SU-DHL-6 (cell line): ENCODE results near the gene MPO.

ENCODE experiments used
- H2AFZ ChIP-seq: fragments of 200-600 bp; sonication (generic); 2 replicates; pipeline ENCODE4 v1.6.1; 2014; ENCODE audit warnings: low read depth, mild to moderate bottlenecking, moderate library complexity, mixed read lengths, antibody characterized with exemption, low read length; ENCODE audit not compliant: severe bottlenecking
- H3F3A ChIP-seq: fragments of 200-600 bp; shearing (Covaris generic); 2 replicates; pipeline ENCODE4 v1.6.0; 2016; ENCODE audit warnings: antibody characterized with exemption, mild to moderate bottlenecking; ENCODE audit not compliant: insufficient read depth
- H3K27ac ChIP-seq: fragments of 200-600 bp; sonication (generic); 2 replicates; pipeline ENCODE4 v1.5.1; 2016; ENCODE audit warnings: low read depth, mild to moderate bottlenecking, low read length, moderate library complexity, mixed read lengths
- H3K27me3 ChIP-seq: fragments of 200-600 bp; sonication (generic), shearing (Covaris generic); 2 replicates; pipeline ENCODE4 v1.6.0; 2014; ENCODE audit warnings: mild to moderate bottlenecking, low read length
- H3K36me3 ChIP-seq: fragments of 200-600 bp; sonication (generic); 2 replicates; pipeline ENCODE4 v1.6.1; 2014; ENCODE audit warnings: mild to moderate bottlenecking, low read length, mixed read lengths
- H3K4me2 ChIP-seq: fragments of 300-600, 200-600 bp; shearing (Covaris generic), sonication (generic); 2 replicates; pipeline ENCODE4 v1.6.0; 2014; ENCODE audit warnings: low read length, low read depth, mild to moderate bottlenecking; ENCODE audit not compliant: poor library complexity, severe bottlenecking
- H3K4me3 ChIP-seq: fragments of 200-600 bp; sonication (generic); 2 replicates; pipeline ENCODE4 v1.5.1; 2014; ENCODE audit warnings: antibody characterized with exemption, low read length, mild to moderate bottlenecking, mixed read lengths; ENCODE audit not compliant: insufficient read depth, poor library complexity, severe bottlenecking
- H3K79me2 ChIP-seq: fragments of 200-600 bp; sonication (generic); 2 replicates; pipeline ENCODE4 v1.6.1; 2014; ENCODE audit warnings: mild to moderate bottlenecking, low read length, moderate library complexity; ENCODE audit not compliant: insufficient read depth
- H3K9ac ChIP-seq: fragments of 200-600 bp; sonication (generic); 2 replicates; pipeline ENCODE4 v1.7.0; 2014; ENCODE audit warnings: mild to moderate bottlenecking, low read length
- H3K9me2 ChIP-seq: fragments of 200-600 bp; sonication (generic); replicated peaks from 2 replicates; pipeline ENCODE4 v1.6.1; 2014; ENCODE audit warnings: low read length; ENCODE audit not compliant: insufficient read depth
- H3K9me3 ChIP-seq: fragments of 200-600 bp; sonication (generic); 2 replicates; pipeline ENCODE4 v1.6.1; 2014; ENCODE audit warnings: low read length, mixed read lengths; ENCODE audit not compliant: insufficient read depth
- H4K20me1 ChIP-seq: fragments of 200-600 bp; sonication (generic); 2 replicates; pipeline ENCODE4 v1.6.1; 2014; ENCODE audit warnings: low read depth, mild to moderate bottlenecking, antibody characterized with exemption, low read length, moderate library complexity, mixed read lengths
- EZH2phosphoT487 ChIP-seq: fragments of 200-600 bp; sonication (generic), shearing (Covaris generic); conservative IDR thresholded peaks from 2 replicates; pipeline ENCODE4 v1.6.1; 2018; ENCODE audit warnings: mild to moderate bottlenecking, antibody characterized with exemption, low read length, moderate library complexity, mixed read lengths
- TF ChIP-seq, protein P1 (sequence below): fragments of 200-600 bp; sonication (generic); IDR thresholded peaks from one replicate; pipeline ENCODE4 v1.5.1; 2017; ENCODE audit warnings: antibody characterized with exemption, mild to moderate bottlenecking, low read length, moderate library complexity; ENCODE audit not compliant: insufficient read depth, poor library complexity, severe bottlenecking

The MPO gene

DNA sequence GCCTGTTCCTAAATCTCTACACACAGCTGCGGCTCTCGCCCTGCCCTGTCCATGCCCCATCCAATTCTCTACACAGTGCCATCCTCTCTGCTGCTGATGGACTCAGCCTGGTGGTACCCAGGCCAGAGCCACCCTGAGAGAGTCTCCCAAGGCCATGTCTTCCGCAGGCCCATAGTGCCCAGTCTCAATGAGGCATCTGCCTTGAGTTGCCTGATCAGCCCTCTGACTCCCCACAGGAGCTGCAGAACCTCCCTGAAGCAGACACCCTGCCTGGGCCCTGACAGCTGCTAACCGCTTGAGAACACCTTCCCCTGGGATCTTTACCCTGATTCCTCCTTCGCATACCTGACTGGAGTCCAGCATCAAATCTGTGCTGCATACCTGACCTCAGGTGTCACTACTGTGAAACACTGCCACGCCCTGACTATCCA is 34.6 kb upstream of the MPO start:
- Histone ChIP-seq H3F3A (no peaks in the 10 kb centered on the region), H3K9me3 (no peaks in the 10 kb centered on the region), H2AFZ (no peak overlapping the region), H3K4me2 (no peak overlapping the region), H3K9me2 (no peaks in the 10 kb centered on the region), H3K4me3 (no peak overlapping the region), H4K20me1 (no peaks in the 10 kb centered on the region), H3K27ac (no peak overlapping the region), H3K36me3 (no peaks in the 10 kb centered on the region), H3K79me2 (no peaks in the 10 kb centered on the region), H3K9ac (no peak overlapping the region), H3K27me3 (no peaks in the 10 kb centered on the region)
- TF ChIP-seq, protein P1, sequence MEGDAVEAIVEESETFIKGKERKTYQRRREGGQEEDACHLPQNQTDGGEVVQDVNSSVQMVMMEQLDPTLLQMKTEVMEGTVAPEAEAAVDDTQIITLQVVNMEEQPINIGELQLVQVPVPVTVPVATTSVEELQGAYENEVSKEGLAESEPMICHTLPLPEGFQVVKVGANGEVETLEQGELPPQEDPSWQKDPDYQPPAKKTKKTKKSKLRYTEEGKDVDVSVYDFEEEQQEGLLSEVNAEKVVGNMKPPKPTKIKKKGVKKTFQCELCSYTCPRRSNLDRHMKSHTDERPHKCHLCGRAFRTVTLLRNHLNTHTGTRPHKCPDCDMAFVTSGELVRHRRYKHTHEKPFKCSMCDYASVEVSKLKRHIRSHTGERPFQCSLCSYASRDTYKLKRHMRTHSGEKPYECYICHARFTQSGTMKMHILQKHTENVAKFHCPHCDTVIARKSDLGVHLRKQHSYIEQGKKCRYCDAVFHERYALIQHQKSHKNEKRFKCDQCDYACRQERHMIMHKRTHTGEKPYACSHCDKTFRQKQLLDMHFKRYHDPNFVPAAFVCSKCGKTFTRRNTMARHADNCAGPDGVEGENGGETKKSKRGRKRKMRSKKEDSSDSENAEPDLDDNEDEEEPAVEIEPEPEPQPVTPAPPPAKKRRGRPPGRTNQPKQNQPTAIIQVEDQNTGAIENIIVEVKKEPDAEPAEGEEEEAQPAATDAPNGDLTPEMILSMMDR, result no peak
- TF ChIP-seq EZH2phosphoT487, result no peak

DNA sequence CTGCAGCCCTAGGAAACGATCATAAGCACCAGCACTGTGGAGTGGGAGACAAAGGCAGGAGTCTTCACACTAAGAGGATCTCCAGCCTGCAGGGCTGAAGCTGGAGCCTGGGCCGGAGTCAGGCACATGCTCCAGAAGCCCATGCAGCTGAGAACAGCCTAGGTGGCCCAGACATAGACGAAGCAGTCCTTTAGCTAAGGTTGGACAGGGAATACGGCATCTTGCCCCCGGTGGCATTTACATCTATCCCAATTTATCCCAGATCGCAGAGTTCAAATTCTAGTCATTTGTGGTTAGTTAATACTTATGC is 33.9 kb upstream of the MPO start:
- Histone ChIP-seq H3K36me3 (no peaks in the 10 kb centered on the region), H3K27me3 (no peaks in the 10 kb centered on the region), H3K79me2 (no peaks in the 10 kb centered on the region), H4K20me1 (no peaks in the 10 kb centered on the region), H3K9me2 (no peaks in the 10 kb centered on the region), H2AFZ (no peak overlapping the region), H3K4me2 (no peak overlapping the region), H3K4me3 (no peak overlapping the region), H3F3A (no peaks in the 10 kb centered on the region), H3K9ac (no peak overlapping the region), H3K27ac (no peak overlapping the region), H3K9me3 (no peaks in the 10 kb centered on the region)
- no peak for TF ChIP-seq EZH2phosphoT487
- TF ChIP-seq, protein P1, result no peak

DNA sequence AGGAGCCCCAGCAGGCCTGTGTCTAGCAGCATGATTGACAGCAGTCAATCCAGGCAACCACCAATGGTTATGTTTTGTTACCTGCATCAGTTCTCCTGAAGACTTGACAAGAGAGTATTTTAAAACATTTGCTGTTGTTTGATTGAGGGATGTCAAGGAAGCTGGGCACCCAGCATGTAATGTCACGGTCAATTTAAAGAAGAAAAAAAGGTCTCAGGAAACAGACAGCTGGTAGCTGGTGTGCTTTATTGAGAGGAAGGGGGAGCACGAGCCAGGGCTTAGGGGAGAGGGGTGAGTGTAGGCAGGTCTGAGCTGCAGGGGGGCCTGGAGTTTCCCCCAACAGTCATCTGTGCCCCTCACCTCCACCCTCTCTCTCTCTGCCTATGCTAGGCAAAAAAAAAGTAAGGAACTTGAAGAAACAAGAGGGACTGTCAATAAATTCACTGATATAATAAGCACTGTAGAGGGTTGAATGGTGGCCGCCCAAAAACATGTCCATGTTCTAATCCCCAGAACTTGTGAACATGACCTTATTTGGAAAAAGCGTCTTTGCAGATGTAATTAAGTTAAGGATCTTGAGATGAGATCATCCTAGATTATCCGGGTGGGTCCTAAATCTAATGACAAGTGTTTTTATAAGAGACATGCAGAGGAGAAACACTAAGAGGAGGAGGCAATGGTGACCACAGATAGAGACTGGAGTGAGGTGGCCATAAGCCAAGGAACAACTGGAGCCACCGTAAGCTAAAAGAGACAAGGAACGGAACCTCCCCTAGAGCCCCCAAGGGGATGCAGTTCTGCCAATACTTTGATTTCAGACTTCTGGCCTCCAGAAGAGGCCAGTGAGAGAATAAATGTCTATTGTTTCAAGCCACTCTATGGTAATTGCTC is 33.3 kb upstream of the MPO start:
- H3K79me2 ChIP-seq, result no peaks in the 10 kb centered on the region
- H3K9me3 ChIP-seq, result no peaks in the 10 kb centered on the region
- no peak overlapping the region for H3K27ac ChIP-seq
- no peak overlapping the region for H2AFZ ChIP-seq
- no peak overlapping the region for H3K4me3 ChIP-seq
- H3K9me2 ChIP-seq, result no peaks in the 10 kb centered on the region
- H3F3A ChIP-seq, result no peaks in the 10 kb centered on the region
- H3K4me2 ChIP-seq, result no peak overlapping the region
- H3K9ac ChIP-seq, result no peak overlapping the region
- no peaks in the 10 kb centered on the region for H3K36me3 ChIP-seq
- TF ChIP-seq EZH2phosphoT487, result no peak
- TF ChIP-seq, protein P1, result no peak
- H4K20me1 ChIP-seq, result no peaks in the 10 kb centered on the region
- no peaks in the 10 kb centered on the region for H3K27me3 ChIP-seq
